ENCODE measurements around the gene FBN3. TPM values are rescaled to one million over a fixed set of nuclear protein-coding genes. Genes with fewer than 3 reads are reported as not detected.

Gene FBN3
- total RNA-seq, 1 experiment from 2014 or later = 0.10 TPM

GRCh38 chr19:8194528-8195267 is 45.3 kb upstream of the FBN3 start:
- no peaks in the 10 kb centered on the region for H3K36me3 ChIP-seq (ENCODE audit: control insufficient read depth, insufficient read depth, low read length)
- no peaks in the 10 kb centered on the region for H3K4me1 ChIP-seq (ENCODE audit: control insufficient read depth, insufficient read depth, low read length)
- TF ChIP-seq SIN3A (IDR thresholded peaks at IDR 0.05; ENCODE audit: borderline replicate concordance, insufficient read depth, low read depth, low read length) = no peak
- no peak for TF ChIP-seq TCF7L2 (IDR thresholded peaks at IDR 0.05; ENCODE audit: low read depth, low read length)
- TF ChIP-seq, protein P1, sequence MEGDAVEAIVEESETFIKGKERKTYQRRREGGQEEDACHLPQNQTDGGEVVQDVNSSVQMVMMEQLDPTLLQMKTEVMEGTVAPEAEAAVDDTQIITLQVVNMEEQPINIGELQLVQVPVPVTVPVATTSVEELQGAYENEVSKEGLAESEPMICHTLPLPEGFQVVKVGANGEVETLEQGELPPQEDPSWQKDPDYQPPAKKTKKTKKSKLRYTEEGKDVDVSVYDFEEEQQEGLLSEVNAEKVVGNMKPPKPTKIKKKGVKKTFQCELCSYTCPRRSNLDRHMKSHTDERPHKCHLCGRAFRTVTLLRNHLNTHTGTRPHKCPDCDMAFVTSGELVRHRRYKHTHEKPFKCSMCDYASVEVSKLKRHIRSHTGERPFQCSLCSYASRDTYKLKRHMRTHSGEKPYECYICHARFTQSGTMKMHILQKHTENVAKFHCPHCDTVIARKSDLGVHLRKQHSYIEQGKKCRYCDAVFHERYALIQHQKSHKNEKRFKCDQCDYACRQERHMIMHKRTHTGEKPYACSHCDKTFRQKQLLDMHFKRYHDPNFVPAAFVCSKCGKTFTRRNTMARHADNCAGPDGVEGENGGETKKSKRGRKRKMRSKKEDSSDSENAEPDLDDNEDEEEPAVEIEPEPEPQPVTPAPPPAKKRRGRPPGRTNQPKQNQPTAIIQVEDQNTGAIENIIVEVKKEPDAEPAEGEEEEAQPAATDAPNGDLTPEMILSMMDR (IDR thresholded peaks at IDR 0.05) = no peak
- no peak for TF ChIP-seq REST (IDR thresholded peaks at IDR 0.05; ENCODE audit: insufficient read depth in 1 of 2, low read depth in 2 of 2, low read length in 1 of 2)
- no peak for TF ChIP-seq POLR2AphosphoS5 (IDR thresholded peaks at IDR 0.05; ENCODE audit: low read depth, low read length)
- in situ Hi-C loops (cut with HindIII; ENCODE audit: low pct_unique_long_range_greater_than_20kb, low sequenced_read_pairs) (no loop called here), intact Hi-C loops (cut with micrococcal nuclease; ENCODE audit: unreplicated experiment) (no loop called here)
- ATAC-seq = no peak
- no peaks in the 10 kb centered on the region for H3K27me3 ChIP-seq (ENCODE audit: control insufficient read depth, insufficient read depth, low read length)
- no peak for DNase-seq (ENCODE audit: low read depth, low spot score)
- no TSS peak for BruUV-seq (replicated peaks)
- CTCF ChIA-PET = no interaction called here
- no peak overlapping the region for H3K4me3 ChIP-seq (ENCODE audit: low read depth in 2 of 2, low read length in 2 of 2)
- H3K9me3 ChIP-seq (ENCODE audit: control insufficient read depth, insufficient read depth, low read depth, low read length) = no peaks in the 10 kb centered on the region
- POLR2A ChIA-PET = no interaction called here
- H3K27ac ChIP-seq (ENCODE audit: low read length) = no peak overlapping the region

DNA sequence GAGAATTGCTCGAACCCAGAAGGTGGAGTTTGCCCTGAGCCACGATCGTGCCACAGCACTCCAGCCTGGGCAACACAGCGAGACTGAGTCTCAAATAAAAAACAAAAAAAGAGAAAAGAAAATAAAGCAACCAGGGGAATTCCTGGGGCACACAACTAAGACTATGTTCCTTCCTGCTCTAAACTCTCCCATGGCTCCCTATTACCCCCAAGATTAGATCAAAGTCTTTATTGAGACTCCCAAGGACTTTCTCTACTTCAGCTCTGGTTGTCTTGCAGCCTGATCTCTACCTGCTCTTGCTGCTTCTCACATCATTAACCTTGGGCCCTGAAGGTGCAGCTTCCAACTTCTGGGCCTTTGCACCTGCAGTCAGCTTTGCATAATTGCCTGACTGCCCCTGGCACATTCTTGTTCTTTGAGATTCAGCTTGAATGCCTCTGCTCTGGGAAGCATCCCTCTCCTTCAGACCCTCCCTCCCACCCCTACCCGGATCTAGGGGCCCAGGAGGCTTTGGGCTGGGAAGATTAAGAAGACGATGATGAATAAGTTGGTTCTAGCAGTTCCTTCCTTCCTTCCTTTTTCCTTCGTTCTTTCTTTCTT is 42.9 kb upstream of the FBN3 start:
- Histone ChIP-seq H3K4me1 (ENCODE audit: control insufficient read depth, insufficient read depth, low read length) (no peaks in the 10 kb centered on the region), H3K4me3 (ENCODE audit: low read depth in 2 of 2, low read length in 2 of 2) (no peak overlapping the region), H3K27ac (ENCODE audit: low read length) (no peak overlapping the region), H3K27me3 (ENCODE audit: control insufficient read depth, insufficient read depth, low read length) (no peaks in the 10 kb centered on the region), H3K9me3 (ENCODE audit: control insufficient read depth, insufficient read depth, low read depth, low read length) (no peaks in the 10 kb centered on the region), H3K36me3 (ENCODE audit: control insufficient read depth, insufficient read depth, low read length) (no peaks in the 10 kb centered on the region)
- DNase-seq (ENCODE audit: low read depth, low spot score) (no peak), ATAC-seq (no peak)
- TF ChIP-seq SIN3A (IDR thresholded peaks at IDR 0.05; ENCODE audit: borderline replicate concordance, insufficient read depth, low read depth, low read length) (no peak), TCF7L2 (IDR thresholded peaks at IDR 0.05; ENCODE audit: low read depth, low read length) (no peak), REST (IDR thresholded peaks at IDR 0.05; ENCODE audit: insufficient read depth in 1 of 2, low read depth in 2 of 2, low read length in 1 of 2) (no peak), POLR2AphosphoS5 (IDR thresholded peaks at IDR 0.05; ENCODE audit: low read depth, low read length) (no peak)
- intact Hi-C loops (cut with micrococcal nuclease; ENCODE audit: unreplicated experiment) = no loop called here
- no TSS peak for BruUV-seq (replicated peaks)
- in situ Hi-C loops (cut with HindIII; ENCODE audit: low pct_unique_long_range_greater_than_20kb, low sequenced_read_pairs) = no loop called here
- ChIA-PET CTCF (no interaction called here), POLR2A (no interaction called here)

Data from Panc1 (cell line).